K562 (cell line): ENCODE data around the gene QPCT. TPM values are rescaled to one million over a fixed set of nuclear protein-coding genes. Genes with fewer than 3 reads are reported as not detected.

Experiments used
- CBX3 ChIP-seq, 2 experiments: IDR thresholded peaks; 1 replicate in 1 of 2; 2 replicates in 1 of 2; pipeline ENCODE4 v1.6.1; 2012; ENCODE audit warnings: inconsistent platforms in 2 of 2, low read length in 2 of 2, borderline replicate concordance in 1 of 2, control low read depth in 1 of 2
- GTF2E2 ChIP-seq: fragments of 200-800 bp; sonication (Bioruptor generic); IDR thresholded peaks from 2 replicates; pipeline ENCODE4 v1.6.1; 2016; ENCODE audit warnings: missing genetic modification characterization, missing compliant biosample characterization
- HEY1 ChIP-seq: fragments of 250-450 bp; sonication (Bioruptor Pico); IDR thresholded peaks from 2 replicates; pipeline ENCODE4 v1.5.0; 2020; ENCODE audit warnings: mild to moderate bottlenecking, moderate library complexity, borderline replicate concordance
- SAFB2 ChIP-seq: fragments of 200-400 bp; formaldehyde crosslinking; IDR thresholded peaks from 2 replicates; pipeline ENCODE4 v1.6.1; 2018; ENCODE audit warnings: borderline replicate concordance, low read length, low read depth, moderate library complexity; ENCODE audit not compliant: severe bottlenecking
- SRSF7 ChIP-seq: fragments of 200-400 bp; formaldehyde crosslinking; optimal IDR thresholded peaks from 2 replicates; pipeline ENCODE3; 2017; ENCODE audit warnings: mild to moderate bottlenecking, low read depth, low read length
- USF2 ChIP-seq: sonication (generic); formaldehyde crosslinking; IDR thresholded peaks from 2 replicates; pipeline ENCODE4 v1.5.0; 2020; ENCODE audit warnings: missing genetic modification reagents
- ZNF277 ChIP-seq: fragments of 250-450 bp; sonication (Bioruptor Pico); IDR thresholded peaks from 2 replicates; pipeline ENCODE4 v1.8.0; 2022; ENCODE audit warnings: inconsistent platforms, mild to moderate bottlenecking, moderate library complexity, borderline replicate concordance
- ZNF436 ChIP-seq: fragments of 250-450, 450-650 bp; sonication (Bioruptor Pico); formaldehyde crosslinking; IDR thresholded peaks from 2 replicates; pipeline ENCODE4 v1.7.0; 2020; ENCODE audit warnings: mild to moderate bottlenecking
- ZNF561 ChIP-seq: fragments of 450-650 bp; formaldehyde crosslinking; conservative IDR thresholded peaks from 2 replicates; pipeline ENCODE4 v1.4.0; 2020; ENCODE audit warnings: mild to moderate bottlenecking, moderate library complexity
- polyA plus RNA-seq, 8 experiments: library from polyadenylated mRNA; depleted of rRNA in 4 of 8; stranded (reverse) in 5 of 8; unstranded in 3 of 8; fragments of >200 nt; fragmentation: Nextera tagmentation in 2 of 8; fragmentation: Illumina TruSeq in 1 of 8; extraction: Ambion mirVana in 2 of 8; extraction: Trizol in 1 of 8; gene quantifications; 2 replicates each; pipeline versions ENCODE4 v1.2.1 to v1.2.3, GENCODE V29; 2011 to 2014; ENCODE audit warnings: inconsistent platforms in 1 of 8, missing spikeins in 1 of 8
- total RNA-seq, 7 experiments: library from RNA; depleted of rRNA in 6 of 7; stranded (reverse); fragments of >200 nt in 6 of 7; fragmentation: Illumina TruSeq in 2 of 7; extraction: Trizol in 2 of 7; gene quantifications; 2 replicates each; pipeline versions ENCODE4 v1.2.1 to v1.2.3, GENCODE V29; 2011 to 2021; ENCODE audit warnings: low replicate concordance in 1 of 7
- TF ChIP-seq, protein P1 (sequence below), 2 experiments: fragments of 450-650 bp; IDR thresholded peaks; 2 replicates each; pipeline ENCODE4 v1.6.1; 2016
- TF ChIP-seq, protein P2 (sequence below): fragments of 250-450 bp; sonication (Bioruptor Pico); IDR thresholded peaks from 2 replicates; pipeline ENCODE4 v1.5.0; 2021

QPCT gene
- total and polyA plus RNA-seq, 9 of the 15 experiments (the other 6 are each of a cell fraction or from before 2014, with no cell fraction given), result 0.07 TPM; not detected in 8

DNA sequence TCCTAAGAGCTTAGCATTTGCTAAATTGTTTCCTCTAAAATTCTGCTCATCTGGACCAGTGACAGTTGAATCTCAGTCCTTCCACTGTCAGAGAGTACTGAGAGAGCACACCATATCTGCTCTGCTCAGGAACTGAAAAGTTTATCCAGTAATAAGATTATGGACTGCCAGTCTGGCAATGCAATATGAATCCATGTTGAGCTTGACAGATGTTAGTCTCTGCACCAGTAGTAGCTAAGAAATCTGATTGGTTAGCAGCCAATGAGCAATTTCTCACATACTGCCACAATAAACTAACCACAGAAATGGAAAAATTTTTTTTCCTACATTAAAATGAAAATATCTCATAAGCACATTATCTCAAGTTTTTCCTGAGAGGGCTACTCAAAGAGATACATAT lies 22.1 kb upstream of the QPCT start (continued):
- TF ChIP-seq ZNF561 (CRISPR knock-in tag) (no peak), SAFB2 (no peak), ZNF277 (CRISPR knock-in tag) (no peak), ZNF436 (CRISPR knock-in tag) (no peak), SRSF7 (no peak), GTF2E2 (tag) (no peak), HEY1 (no peak), CBX3 (IDR thresholded peaks at IDR 0.05; ENCODE audit: borderline replicate concordance in 1 of 2, low read length in 2 of 2) (no peak), USF2 (CRISPR knock-in tag) (no peak)
- TF ChIP-seq, protein P1, sequence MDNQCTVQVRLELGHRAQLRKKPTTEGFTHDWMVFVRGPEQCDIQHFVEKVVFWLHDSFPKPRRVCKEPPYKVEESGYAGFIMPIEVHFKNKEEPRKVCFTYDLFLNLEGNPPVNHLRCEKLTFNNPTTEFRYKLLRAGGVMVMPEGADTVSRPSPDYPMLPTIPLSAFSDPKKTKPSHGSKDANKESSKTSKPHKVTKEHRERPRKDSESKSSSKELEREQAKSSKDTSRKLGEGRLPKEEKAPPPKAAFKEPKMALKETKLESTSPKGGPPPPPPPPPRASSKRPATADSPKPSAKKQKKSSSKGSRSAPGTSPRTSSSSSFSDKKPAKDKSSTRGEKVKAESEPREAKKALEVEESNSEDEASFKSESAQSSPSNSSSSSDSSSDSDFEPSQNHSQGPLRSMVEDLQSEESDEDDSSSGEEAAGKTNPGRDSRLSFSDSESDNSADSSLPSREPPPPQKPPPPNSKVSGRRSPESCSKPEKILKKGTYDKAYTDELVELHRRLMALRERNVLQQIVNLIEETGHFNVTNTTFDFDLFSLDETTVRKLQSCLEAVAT (IDR thresholded peaks at IDR 0.05), result no peak
- TF ChIP-seq, protein P2, sequence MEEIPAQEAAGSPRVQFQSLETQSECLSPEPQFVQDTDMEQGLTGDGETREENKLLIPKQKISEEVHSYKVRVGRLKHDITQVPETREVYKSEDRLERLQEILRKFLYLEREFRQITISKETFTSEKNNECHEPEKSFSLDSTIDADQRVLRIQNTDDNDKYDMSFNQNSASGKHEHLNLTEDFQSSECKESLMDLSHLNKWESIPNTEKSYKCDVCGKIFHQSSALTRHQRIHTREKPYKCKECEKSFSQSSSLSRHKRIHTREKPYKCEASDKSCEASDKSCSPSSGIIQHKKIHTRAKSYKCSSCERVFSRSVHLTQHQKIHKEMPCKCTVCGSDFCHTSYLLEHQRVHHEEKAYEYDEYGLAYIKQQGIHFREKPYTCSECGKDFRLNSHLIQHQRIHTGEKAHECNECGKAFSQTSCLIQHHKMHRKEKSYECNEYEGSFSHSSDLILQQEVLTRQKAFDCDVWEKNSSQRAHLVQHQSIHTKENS (CRISPR knock-in tag), result no peak
